ENCODE measurements around the gene CDH2.

DNA sequence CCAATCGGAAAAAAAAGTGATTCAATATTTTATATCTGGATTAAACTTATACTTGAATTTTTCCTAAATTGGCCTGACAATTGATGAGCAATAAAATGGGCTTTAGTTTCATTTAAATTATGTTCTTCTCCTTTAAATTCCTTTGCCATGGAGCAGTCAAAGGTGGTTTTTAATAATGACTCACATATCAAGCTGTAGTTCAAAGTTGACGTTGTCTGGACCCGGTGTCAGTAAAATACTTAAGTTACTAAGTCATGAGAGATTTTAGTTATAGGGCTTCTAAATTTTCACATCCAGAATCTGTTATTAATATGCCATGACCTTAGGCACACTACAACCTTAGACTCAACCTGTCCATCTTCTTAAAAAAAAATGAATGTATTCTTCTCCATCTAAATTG, 62.5 kb downstream of the CDH2 start:
- TF ChIP-seq POLR2AphosphoS5 (IDR thresholded peaks at IDR 0.05), result no peak
- TF ChIP-seq POLR2A (IDR thresholded peaks at IDR 0.05), result no peak
- TF ChIP-seq, protein P1, sequence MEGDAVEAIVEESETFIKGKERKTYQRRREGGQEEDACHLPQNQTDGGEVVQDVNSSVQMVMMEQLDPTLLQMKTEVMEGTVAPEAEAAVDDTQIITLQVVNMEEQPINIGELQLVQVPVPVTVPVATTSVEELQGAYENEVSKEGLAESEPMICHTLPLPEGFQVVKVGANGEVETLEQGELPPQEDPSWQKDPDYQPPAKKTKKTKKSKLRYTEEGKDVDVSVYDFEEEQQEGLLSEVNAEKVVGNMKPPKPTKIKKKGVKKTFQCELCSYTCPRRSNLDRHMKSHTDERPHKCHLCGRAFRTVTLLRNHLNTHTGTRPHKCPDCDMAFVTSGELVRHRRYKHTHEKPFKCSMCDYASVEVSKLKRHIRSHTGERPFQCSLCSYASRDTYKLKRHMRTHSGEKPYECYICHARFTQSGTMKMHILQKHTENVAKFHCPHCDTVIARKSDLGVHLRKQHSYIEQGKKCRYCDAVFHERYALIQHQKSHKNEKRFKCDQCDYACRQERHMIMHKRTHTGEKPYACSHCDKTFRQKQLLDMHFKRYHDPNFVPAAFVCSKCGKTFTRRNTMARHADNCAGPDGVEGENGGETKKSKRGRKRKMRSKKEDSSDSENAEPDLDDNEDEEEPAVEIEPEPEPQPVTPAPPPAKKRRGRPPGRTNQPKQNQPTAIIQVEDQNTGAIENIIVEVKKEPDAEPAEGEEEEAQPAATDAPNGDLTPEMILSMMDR (IDR thresholded peaks at IDR 0.05), result no peak
- TF ChIP-seq EP300 (IDR thresholded peaks at IDR 0.05), result no peak
